T1000 (cell line): ENCODE measurements around the gene PFN3.
"Not testable (repeated sequence)": the region's sequence is repeated elsewhere in the genome, so short reads cannot be mapped to it uniquely, and the experiment has no call there.

Experiments
- DNase-seq: peaks from one replicate; lab custom pipeline; 2025; ENCODE audit warnings: mixed read lengths; lab: John Stamatoyannopoulos, UW

PFN3 gene

GRCh38 chr5:177425196-177425800 is 24.8 kb upstream of the PFN3 start:
- no peak for DNase-seq

DNA sequence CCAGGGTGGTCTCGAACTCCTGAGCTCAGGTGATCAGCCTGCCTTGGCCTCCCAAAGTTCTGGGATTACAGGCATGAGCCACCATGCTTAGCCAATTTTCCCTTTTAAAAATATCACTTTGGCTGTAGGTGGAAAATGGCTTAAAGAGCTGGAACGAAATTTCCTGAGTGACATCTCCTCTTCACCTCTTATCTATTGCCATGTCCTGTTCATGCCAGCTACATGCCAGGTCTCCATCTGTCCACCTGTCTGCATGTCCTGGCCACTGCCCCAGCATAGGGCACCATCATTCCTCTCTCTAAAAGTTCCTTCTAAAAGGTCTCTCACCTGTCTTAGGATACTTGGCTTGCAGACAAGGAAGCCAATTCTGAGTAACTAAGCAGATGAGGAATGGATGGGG is 23.2 kb upstream of the PFN3 start:
- no peak for DNase-seq

- DNase-seq: no peak
Measured at GRCh38 chr5:177421062-177421798, 20.8 kb upstream of the PFN3 start.

DNA sequence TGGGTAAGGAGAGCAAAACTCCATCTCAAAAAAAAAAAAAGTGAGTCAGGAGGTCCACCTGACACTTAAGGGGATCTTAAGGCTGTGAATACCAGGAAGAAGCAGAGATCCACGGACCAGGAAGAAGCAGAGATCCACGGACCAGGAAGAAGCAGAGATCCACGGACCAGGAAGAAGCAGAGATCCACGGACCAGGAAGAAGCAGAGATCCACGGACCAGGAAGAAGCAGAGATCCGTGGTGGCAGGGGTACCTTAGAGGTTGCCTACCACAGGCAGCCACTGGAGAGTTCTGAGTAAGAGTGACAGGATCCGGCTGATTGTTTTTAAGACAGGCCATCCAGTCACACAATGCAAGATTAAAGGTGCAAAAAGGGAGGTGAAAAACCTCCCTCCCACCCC is 20.0 kb upstream of the PFN3 start:
- DNase-seq: not testable (repeated sequence)

GRCh38 chr5:177419046-177419445 is 18.6 kb upstream of the PFN3 start:
- no peak for DNase-seq

DNA sequence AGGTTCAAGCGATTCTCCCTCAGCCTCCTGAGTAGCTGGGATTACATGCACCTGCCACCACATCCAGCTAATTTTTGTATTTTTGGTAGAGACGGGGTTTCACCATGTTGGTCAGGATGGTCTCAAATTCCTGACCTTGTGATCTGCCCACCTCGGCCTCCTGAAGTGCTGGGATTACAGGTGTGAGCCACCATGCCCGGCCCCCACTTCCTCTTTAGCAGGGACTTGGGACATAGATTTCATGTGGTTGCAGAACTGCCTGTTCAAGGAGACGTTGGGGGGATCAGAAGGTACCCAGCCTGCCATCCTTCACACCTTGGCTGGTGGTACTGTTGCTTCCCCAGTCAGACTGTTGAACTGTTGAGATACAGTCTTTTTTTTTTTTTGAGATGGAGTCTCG is 16.6 kb upstream of the PFN3 start:
- DNase-seq: not testable (repeated sequence)

GRCh38 chr5:177414481-177414880 is 14.0 kb upstream of the PFN3 start:
- no peak for DNase-seq

DNA sequence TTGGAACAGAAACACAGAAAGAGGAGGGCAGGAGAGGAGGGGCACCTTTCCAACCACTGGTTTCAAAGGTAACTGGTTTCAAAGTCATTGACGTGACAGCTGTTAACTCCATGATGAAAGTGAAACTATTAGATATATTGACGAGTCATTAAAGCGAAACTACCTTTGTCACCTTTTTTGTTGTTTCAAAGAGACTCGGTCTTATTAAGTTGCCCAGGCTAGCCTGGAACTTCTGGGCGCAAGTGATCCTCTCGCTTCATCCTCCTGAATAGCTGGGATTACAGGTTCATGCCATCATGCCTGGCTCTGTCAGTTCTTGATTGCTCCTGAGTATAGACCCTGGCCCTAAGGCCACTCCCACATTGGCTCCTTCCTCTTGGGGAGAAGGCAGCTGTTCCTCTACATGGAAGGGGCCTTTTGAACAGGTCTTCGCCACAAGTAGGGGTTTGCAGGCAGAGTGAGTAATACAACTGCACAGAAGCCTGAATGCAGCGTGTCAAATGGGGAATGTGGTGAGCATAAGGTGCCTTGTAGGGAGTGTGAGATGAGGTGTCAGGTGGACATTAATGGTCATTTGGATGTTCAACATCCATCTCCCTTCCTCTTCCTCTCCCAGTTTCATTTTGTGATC is 12.3 kb upstream of the PFN3 start:
- DNase-seq: no peak

- no peak for DNase-seq
Measured at GRCh38 chr5:177410575-177410974, 10.1 kb upstream of the PFN3 start.

- no peak for DNase-seq
Measured at GRCh38 chr5:177409043-177409801, 8.8 kb upstream of the PFN3 start, which contains the start of gene F12. F12 (minus strand) TSS chr5:177409564; CDS start chr5:177409527, 37 bp downstream.

DNA sequence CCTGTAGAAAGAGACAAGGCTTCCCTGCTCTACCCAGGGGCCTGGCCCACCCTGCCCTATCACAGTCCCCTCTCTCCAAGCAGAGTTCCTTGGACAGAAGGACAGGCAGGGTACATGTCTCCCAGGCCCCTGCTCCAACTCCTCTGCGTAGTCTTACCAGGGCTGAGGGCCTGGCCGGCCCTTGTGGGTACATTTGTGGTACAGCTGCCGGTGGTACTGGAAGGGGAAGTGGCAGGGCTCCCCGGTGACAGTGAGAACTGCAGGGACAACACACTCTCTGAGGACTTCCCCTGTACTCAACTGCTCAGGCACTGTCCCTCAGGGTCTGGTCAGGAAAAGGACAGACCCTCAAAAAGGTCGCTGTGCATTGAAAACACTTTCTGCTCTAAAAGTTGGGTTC is 5.3 kb upstream of the PFN3 start:
- DNase-seq: no peak

DNA sequence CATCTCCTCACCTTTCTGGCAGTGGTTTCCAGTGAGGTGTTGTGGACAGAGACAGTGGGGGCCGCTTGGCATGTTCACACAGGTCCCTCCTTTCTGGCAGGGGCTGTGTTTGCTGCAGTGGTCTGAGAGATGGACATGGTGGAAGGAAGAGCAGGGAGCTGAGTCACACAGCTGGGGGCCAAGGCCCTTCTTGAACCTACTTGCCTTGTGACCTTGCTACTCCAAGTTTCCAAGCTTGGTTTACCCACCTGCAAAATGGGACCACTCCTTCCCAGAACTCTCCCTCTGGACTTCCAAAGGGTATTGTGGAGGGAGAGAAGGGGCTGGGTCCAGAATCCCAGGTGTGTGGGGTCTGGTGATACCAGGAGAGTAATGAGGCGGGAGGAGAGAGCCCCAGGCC is 4.9 kb upstream of the PFN3 start:
- no peak for DNase-seq

DNA sequence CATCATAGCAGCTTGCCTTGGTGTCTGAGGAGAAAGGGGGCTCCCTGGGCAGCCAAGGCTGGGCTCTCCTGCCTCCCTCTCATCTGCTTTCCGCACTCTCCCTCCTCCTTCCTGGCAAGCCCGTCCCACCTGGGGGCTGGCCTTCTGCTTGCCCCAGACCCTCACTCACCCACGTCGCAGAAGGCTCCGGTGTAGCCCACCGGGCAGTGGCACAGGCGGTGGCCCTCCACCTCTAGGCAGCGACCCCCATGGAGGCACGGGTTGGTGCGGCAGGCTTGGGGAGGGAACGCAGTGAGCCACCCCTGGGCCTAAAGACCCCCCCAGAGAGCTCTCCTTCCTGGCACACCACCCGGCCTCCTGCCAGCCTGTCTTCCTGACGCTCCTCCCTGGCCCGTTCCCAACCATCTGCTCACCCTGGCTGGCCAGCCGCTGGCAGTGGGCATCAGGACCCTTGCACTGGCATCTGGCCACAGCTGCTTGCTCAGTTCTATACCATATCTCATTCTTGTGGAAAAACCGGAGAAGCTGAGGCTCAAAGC is 4.2 kb upstream of the PFN3 start:
- DNase-seq: no peak

DNA sequence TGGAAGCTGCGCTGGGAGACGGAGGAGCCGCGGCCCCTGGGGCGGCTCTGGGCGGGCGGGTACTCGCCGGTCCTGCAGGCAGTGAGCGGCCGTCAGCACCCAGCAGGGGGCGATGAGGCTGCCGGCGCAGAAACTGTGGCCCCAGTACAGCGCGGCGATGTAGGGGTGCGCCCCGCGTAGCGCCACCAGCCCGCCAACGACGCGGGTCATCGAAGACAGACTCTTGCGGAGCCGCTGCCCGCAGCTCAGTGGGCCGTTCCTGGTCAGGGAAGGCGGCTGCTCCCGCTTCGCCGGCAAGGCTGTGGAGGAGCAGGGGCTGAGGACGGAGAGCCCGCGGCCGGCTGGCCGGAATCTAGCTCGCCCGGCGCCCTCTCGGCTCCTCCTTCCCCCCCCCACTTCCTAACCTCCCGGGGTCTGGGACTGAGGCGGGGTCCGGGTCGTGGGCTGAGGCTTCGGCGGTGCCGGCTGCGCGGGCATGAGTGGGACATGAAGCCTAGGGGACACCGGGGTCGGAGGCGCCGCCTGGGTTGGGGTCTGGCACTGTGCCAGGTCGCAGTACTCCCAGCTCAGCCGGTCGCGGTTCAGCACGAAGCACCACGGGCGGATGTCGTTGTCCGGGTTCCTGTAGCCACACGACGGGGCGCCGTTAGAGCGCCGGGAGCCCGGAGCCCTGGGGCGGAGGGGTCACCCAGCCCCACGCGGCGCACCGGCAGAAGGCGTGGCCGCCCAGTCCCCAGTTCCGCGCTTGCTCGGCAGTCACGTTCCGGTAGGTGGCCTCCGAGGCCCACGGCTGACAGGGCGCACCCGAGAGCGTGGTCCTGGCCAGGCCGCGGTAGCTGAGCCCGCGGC is 3.6 kb upstream of the PFN3 start:
- DNase-seq: peak; percentile 74

DNA sequence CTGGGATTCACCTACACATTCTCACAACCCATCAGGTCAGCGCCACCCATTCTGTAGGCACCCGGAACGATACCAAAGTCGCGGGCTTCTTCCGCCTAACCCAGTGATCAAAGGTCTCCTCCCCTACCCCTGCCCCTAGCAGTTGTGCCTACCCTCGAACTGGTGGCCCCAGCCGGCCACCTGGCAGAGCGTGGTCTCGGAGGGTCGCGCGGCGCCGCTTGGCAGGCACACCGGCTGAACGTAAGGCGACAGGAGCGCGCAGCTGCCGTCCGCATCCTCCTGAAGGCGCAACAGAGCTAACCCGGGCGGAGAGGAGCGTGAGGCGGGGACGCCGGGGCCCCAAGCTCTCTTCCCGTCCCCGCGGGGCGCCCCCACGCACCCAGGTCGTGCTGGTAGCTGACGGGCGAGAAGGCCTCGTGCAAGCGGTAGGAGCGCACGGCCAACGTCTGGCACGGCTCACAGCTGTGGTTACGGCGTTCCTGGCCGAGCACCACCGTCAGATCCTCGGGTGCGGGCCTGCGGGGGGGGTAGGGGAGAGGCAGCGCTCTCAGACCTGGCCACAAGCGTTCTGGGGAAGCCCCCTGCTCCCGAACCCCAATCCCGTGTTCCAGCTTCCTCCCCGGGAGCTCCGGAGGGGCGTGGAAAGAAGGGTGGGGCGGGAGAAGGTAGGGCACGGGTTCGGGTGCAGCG is 2.8 kb upstream of the PFN3 start:
- no peak for DNase-seq

DNA sequence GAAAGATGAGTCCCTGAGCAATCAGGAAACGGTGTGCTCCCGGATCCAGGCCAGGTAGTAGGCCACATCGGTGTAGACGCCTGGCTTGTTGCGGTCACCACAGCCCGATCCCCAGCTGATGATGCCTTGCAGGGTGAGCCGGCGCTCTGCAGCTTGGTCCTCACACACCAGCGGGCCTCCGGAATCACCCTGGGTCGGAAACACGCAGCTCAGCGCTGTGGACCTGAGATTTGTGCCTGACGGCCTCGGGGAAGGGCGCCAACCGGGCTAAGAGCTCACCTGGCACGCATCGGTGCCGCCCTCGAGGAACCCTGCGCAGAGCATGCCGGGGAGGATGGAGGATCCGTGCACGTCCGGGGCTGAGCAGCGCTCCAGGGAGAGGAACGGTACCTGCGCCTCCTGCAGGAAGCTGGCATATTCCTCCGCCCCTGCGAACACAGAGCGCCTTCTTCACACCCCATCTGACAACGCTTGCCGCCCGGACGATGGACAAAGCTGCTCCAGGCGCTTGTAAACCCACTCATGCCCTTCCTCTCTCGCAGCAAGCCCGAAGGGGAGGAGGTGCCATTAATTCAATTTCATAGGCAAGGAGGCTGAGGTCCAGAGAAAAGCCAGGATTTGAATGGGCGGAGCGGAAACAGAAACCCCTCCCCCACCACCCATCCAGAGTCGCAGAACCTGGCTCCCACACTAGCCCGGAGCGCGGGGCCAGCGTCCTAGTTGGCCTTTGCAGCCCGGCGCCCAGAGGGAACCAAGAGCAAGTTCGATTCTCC is 2.0 kb upstream of the PFN3 start:
- peak; percentile 12 for DNase-seq

DNA sequence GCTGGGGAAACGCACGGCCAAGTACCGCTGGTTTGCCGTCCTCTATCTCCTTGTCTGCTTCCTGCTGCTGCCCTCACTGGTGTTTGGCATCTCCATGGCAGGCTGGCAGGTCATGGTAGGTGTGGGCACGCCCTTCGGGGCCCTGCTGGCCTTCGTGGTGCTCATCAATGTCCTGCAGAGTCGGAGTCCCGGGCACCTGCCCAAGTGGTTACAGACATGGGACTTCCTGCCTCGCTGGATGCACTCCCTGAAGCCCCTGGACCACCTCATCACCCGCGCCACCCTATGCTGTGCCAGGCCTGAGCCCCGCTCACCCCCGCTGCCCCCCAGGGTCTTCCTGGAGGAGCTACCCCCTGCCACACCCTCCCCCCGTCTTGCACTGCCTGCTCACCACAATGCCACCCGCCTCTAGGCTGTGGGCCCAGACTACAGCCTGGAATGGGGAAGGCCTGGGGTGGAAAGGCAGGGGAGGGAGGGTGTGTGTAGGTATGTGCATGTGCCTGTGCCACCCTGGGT is 2.5 kb downstream of the PFN3 start:
- no peak for DNase-seq

DNA sequence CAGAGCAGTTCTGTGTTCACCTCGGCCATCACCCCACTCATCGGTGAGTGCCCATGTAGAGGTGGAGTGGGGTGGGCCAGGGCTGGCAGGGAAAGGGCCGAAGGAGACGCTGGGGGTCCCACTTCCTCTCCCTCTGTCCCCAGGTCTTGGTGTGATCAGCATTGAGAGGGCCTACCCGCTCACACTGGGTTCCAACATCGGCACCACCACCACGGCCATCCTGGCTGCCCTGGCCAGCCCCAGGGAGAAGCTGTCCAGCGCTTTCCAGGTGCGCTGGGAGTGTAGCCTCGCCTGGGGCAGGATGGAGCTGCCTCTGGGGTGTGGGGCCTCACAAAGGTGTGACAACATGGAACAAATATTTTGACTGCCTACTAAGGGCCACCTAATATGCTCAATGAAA is 3.7 kb downstream of the PFN3 start:
- DNase-seq: no peak

DNA sequence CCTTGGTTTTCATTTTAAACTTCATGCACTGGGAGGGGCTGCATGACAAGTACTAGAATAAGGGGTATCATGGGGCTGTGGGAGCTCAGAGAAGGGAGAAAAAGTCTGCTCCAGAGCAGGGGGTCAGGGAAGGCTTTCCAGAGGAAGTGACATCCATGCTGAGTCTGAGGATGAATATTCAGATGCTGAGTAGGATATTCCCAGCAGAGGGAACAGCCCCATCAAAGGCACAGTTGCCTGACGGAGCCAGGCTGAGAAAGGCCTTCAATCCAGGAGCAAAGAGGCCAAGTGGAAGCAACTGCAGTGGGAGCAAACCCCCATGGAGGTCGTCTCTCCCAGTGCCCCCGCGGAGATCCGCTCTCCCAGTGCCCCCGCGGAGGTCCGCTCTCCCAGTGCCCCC is 4.4 kb downstream of the PFN3 start:
- DNase-seq: no peak

DNA sequence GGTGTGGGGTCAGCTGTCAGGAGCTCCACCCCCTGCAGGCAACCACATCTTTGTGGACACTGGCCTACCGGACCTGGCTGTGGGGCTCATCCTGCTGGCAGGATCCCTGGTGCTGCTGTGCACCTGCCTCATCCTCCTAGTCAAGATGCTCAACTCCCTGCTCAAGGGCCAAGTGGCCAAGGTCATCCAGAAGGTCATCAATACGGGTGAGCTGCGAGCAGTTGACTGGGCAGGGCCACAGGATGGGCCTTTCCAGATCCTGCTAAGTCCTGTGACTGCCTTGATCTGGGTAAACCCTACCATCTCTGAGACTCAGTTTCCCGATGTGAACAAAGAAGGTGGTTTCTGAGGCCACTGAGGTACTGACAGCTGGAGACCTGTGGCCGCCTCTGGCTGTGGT is 6.5 kb downstream of the PFN3 start:
- no peak for DNase-seq
